Fibroblast of pulmonary artery (primary cell): ENCODE results near the gene ATF4.

Experiments used
- DNase-seq: peaks from one replicate; pipeline ENCODE4 v3.0.0-alpha.2; 2010; ENCODE audit warnings: low read depth
- H3K4me3 ChIP-seq: replicated peaks from 2 replicates; pipeline ENCODE4 v1.5.1; 2011; ENCODE audit warnings: low read depth, mild to moderate bottlenecking, control low read depth, low read length, moderate library complexity
- TF ChIP-seq, protein P1 (sequence below): IDR thresholded peaks from 2 replicates; pipeline ENCODE4 v1.5.1; 2011; ENCODE audit warnings: mild to moderate bottlenecking, control low read depth, low read length, inconsistent platforms; ENCODE audit errors: missing control alignments

The ATF4 gene

DNA sequence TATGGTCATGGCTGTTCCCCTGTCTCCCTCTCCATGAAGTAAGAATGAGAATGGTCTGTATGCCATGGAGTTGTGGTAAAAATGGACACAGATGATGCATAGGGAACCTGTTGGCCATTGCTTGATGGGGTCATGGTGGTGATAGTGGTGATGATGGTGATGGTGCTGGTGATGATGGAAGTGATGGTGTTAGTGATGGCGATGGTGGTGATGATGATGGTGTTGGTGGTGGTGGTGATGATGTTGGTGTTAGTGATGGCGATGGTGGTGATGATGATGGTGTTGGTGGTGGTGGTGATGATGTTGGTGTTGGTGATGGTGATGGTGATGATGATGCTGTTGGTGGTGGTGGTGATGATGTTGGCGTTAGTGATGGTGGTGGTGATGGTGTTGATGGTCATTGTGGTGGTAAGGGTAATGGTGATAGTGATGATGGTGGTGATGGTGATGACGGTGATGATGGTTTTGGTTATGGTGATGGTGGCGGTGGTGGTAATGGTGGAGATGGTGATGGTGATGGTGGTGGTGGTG lies 45.1 kb downstream of the ATF4 start:
- H3K4me3 ChIP-seq, result no peak overlapping the region
- TF ChIP-seq, protein P1, sequence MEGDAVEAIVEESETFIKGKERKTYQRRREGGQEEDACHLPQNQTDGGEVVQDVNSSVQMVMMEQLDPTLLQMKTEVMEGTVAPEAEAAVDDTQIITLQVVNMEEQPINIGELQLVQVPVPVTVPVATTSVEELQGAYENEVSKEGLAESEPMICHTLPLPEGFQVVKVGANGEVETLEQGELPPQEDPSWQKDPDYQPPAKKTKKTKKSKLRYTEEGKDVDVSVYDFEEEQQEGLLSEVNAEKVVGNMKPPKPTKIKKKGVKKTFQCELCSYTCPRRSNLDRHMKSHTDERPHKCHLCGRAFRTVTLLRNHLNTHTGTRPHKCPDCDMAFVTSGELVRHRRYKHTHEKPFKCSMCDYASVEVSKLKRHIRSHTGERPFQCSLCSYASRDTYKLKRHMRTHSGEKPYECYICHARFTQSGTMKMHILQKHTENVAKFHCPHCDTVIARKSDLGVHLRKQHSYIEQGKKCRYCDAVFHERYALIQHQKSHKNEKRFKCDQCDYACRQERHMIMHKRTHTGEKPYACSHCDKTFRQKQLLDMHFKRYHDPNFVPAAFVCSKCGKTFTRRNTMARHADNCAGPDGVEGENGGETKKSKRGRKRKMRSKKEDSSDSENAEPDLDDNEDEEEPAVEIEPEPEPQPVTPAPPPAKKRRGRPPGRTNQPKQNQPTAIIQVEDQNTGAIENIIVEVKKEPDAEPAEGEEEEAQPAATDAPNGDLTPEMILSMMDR, result no peak
- DNase-seq, result no peak

- TF ChIP-seq, protein P1, result no peak
- no peak overlapping the region for H3K4me3 ChIP-seq
- DNase-seq, result no peak
Measured at GRCh38 chr22:39567135-39567946, 47.0 kb downstream of the ATF4 start.

- TF ChIP-seq, protein P1, result no peak
- no peak for DNase-seq
- H3K4me3 ChIP-seq, result no peak overlapping the region
Measured at GRCh38 chr22:39568278-39568981, 48.1 kb downstream of the ATF4 start.

GRCh38 chr22:39569066-39569465 lies 48.7 kb downstream of the ATF4 start:
- no peak overlapping the region for H3K4me3 ChIP-seq
- TF ChIP-seq, protein P1, result no peak
- no peak for DNase-seq

DNA sequence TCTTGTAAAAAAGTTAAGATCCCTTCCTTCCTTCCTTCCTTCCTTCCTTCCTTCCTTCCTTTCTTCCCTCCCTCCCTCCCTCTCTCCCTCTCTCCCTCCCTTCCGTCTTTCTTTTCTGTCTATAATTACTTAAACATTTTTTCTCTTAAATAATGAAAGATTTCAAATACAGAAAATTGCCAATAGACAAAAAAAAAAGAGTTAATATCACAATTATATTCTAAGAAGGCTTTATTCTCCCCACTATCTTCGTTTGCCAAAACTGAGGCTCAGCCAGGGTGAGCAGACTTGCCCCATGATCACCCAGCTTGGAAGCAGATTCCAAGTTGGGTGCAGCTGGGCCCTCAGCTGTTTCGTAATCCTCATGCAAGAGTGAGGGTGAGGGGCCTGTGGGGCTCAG lies 49.9 kb downstream of the ATF4 start:
- TF ChIP-seq, protein P1, result no peak
- H3K4me3 ChIP-seq, result no peak overlapping the region
- no peak for DNase-seq

DNA sequence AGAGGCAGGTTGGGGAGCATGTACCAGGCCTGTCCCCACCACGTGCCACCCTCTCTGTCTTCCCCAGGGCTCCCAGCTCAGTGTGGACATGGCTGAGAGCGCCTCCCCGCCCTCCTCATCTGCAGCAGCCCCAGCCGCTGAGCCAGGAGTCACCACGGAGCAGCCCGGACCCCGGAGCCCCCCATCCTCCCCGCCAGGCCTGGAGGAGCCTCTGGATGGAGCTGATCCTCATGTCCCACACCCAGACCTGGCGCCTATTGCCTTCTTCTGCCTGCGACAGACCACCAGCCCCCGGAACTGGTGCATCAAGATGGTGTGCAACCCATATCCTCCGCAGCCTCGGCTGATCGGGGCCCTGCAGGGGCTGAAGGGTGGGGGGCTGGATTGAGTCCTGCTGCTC lies 50.3 kb downstream of the ATF4 start, which contains the start of gene CACNA1I:
TSS of gene CACNA1I (plus strand) at position 89 of the 400 bp plus-strand sequence. CDS start at position 89, 0 bp downstream.
- no peak for DNase-seq
- TF ChIP-seq, protein P1, result no peak
- no peak within 1 kb of the TSS for H3K4me3 ChIP-seq
